Lung (tissue), 12 donors: Measurements from ENCODE around the gene DZIP1L. TPM values are rescaled to one million over a fixed set of nuclear protein-coding genes. Genes with fewer than 3 reads are reported as not detected.

Source experiments
- ATAC-seq: fragments of 200-7000 bp; cut with Tn5 transposase; one replicate; pipeline ENCODE4 v1.9.1; 2020; ENCODE audit warnings: moderate number of reproducible peaks; ENCODE audit not compliant: insufficient read depth, low FRiP score
- DNase-seq, 3 donors: peaks; one replicate each; pipeline ENCODE4 v3.0.0-alpha.2; 2013 to 2017
- H3K27ac ChIP-seq, 2 donors: one replicate each; pipeline ENCODE4 v1.5.1; 2013; ENCODE audit warnings: mild to moderate bottlenecking in 2 of 2, moderate library complexity in 2 of 2, control low read depth in 1 of 2, inconsistent platforms in 1 of 2, low read depth in 1 of 2, low read length in 1 of 2
- H3K27me3 ChIP-seq, 3 donors: one replicate each; pipeline ENCODE4 v1.5.1; 2013; ENCODE audit warnings: low read length in 2 of 3; ENCODE audit not compliant: control insufficient read depth in 3 of 3, insufficient read depth in 3 of 3
- H3K36me3 ChIP-seq, 4 donors: one replicate each; pipeline ENCODE4 v1.5.1; 2013; ENCODE audit warnings: low read length in 4 of 4, mild to moderate bottlenecking in 1 of 4, moderate library complexity in 1 of 4; ENCODE audit not compliant: control insufficient read depth in 4 of 4, insufficient read depth in 4 of 4
- H3K4me1 ChIP-seq, 5 donors: one replicate each; pipeline ENCODE4 v1.5.1; 2013; ENCODE audit warnings: low read length in 5 of 5, mild to moderate bottlenecking in 2 of 5, moderate library complexity in 1 of 5; ENCODE audit not compliant: control insufficient read depth in 5 of 5, insufficient read depth in 5 of 5
- H3K4me3 ChIP-seq: one replicate; pipeline ENCODE4 v1.5.1; 2013; ENCODE audit warnings: mild to moderate bottlenecking, control low read depth, moderate library complexity
- H3K9ac ChIP-seq, 2 donors: one replicate each; pipeline ENCODE4 v1.5.1; 2013; ENCODE audit warnings: low read length in 2 of 2, control low read depth in 1 of 2; ENCODE audit not compliant: insufficient read depth in 1 of 2
- H3K9me3 ChIP-seq, 4 donors: one replicate each; pipeline ENCODE4 v1.5.1; 2013; ENCODE audit warnings: low read length in 3 of 4, mild to moderate bottlenecking in 1 of 4, moderate library complexity in 1 of 4; ENCODE audit not compliant: control insufficient read depth in 4 of 4, insufficient read depth in 3 of 4
- CTCF ChIP-seq: IDR thresholded peaks from 2 replicates; pipeline ENCODE4 v1.5.1; 2012; ENCODE audit warnings: mild to moderate bottlenecking; ENCODE audit errors: control extremely low read depth, extremely low read depth
- whole genome bisulfite sequencing, 2 donors: extraction: QIAGEN DNeasy Blood & Tissue Kit; methylation state at CpG; one replicate each; pipeline ENCODE4 v1.1.7; 2013; 5-methylcytosine and 5-hydroxymethylcytosine counted together
- polyA plus RNA-seq, 2 donors: library from polyadenylated mRNA; stranded (reverse); fragments of 200-250 nt; gene quantifications; one replicate each; pipeline ENCODE4 v1.2.1, GENCODE V29; 2013
- total RNA-seq, 2 donors: library from RNA; depleted of rRNA in 1 of 2; stranded (reverse); fragments of >200 nt in 1 of 2; gene quantifications; one replicate each; pipeline ENCODE4 v1.2.1, GENCODE V29; 2014 to 2021
- donor health status: control.
- donor health status: control.
- donor health status: Bipolar disorder and iron deficiency.
- donor health status: healthy.
- donor health status: DM: yes; HTN: yes; CAD: no.

Gene DZIP1L
- total and polyA plus RNA-seq, 4 donors, result 4.1 to 40.0 (median 17.1) TPM

GRCh38 chr3:138019281-138020069 is 95.9 kb downstream of the DZIP1L start:
- DNase-seq (peak in 1 of 3 donors; percentile 9), ATAC-seq (peak; percentile 48)
- TF ChIP-seq CTCF, result no peak
- H3K9ac ChIP-seq, result no peak overlapping the region
- no peaks in the 10 kb centered on the region for H3K9me3 ChIP-seq
- peaks cover 0 to 5% (median 0%) of the 10 kb centered on the region in 5 donors for H3K4me1 ChIP-seq
- no peaks in the 10 kb centered on the region for H3K36me3 ChIP-seq
- WGBS, 2 donors, result 73 to 91% methylated on average over 3 of the region's 3 CpGs
- H3K27me3 ChIP-seq, result no peaks in the 10 kb centered on the region
- peak overlapping the region in 1 of 2 donors; percentile 84 for H3K27ac ChIP-seq
- no peak overlapping the region for H3K4me3 ChIP-seq

- WGBS, 2 donors, result 68 to 72% methylated on average over 2 of the region's 2 CpGs
- Histone ChIP-seq H3K27ac (peak overlapping the region in 1 of 2 donors; percentile 39), H3K9me3 (peaks cover 0 to 2% (median 0%) of the 10 kb centered on the region in 4 donors), H3K4me3 (no peak overlapping the region), H3K36me3 (peaks cover 0 to 3% (median 0%) of the 10 kb centered on the region in 4 donors), H3K27me3 (no peaks in the 10 kb centered on the region), H3K4me1 (peaks cover 0 to 5% (median 0%) of the 10 kb centered on the region in 5 donors), H3K9ac (no peak overlapping the region)
- TF ChIP-seq CTCF, result no peak
- DNase-seq (no peak), ATAC-seq (no peak)
These were observed 99.3 kb downstream of the DZIP1L start for GRCh38 chr3:138016065-138016464.

- no peak overlapping the region for H3K9ac ChIP-seq
- no peak overlapping the region for H3K4me3 ChIP-seq
- peaks cover 0 to 2% (median 0%) of the 10 kb centered on the region in 4 donors for H3K9me3 ChIP-seq
- WGBS, 2 donors, result 78 to 94% methylated on average over 4 of the region's 4 CpGs
- H3K27me3 ChIP-seq, result no peaks in the 10 kb centered on the region
- DNase-seq, result no peak
- ATAC-seq, result no peak
- peaks cover 0 to 3% (median 0%) of the 10 kb centered on the region in 4 donors for H3K36me3 ChIP-seq
- H3K4me1 ChIP-seq, result peaks cover 0 to 3% (median 0%) of the 10 kb centered on the region in 5 donors
- peak overlapping the region in 1 of 2 donors; percentile 60 for H3K27ac ChIP-seq
- TF ChIP-seq CTCF, result no peak
These were observed 102.9 kb downstream of the DZIP1L start for GRCh38 chr3:138012526-138012925.

Other genes starting within 250 kb of the DZIP1L start
- 100 to 1,000 TPM; 114 to 316 TPM for gene CLDN18, start 105.4 kb downstream of the DZIP1L start, total RNA-seq
- gene CLDN18, start 105.4 kb downstream of the DZIP1L start, polyA plus RNA-seq, result 100 to 1,000 TPM in 1 of 2 donors, 10 to 100 TPM in 1; 31.4 to 118 TPM
- gene A4GNT, start 16.8 kb upstream of the DZIP1L start, total RNA-seq, result under 1 TPM in 1 of 2 donors, not detected in 1; 0.25 TPM
- gene A4GNT, start 16.8 kb upstream of the DZIP1L start, polyA plus RNA-seq, result under 1 TPM in 1 of 2 donors, not detected in 1; 0.06 TPM
- gene DBR1, start 59.3 kb upstream of the DZIP1L start, total RNA-seq, result 10 to 100 TPM; 16.0 to 20.8 TPM
- 1 to 10 TPM; 6.2 to 8.7 TPM for gene DBR1, start 59.3 kb upstream of the DZIP1L start, polyA plus RNA-seq
- 10 to 100 TPM; 52.3 to 68.8 TPM for gene ARMC8, start 71.7 kb upstream of the DZIP1L start, total RNA-seq
- gene ARMC8, start 71.7 kb upstream of the DZIP1L start, polyA plus RNA-seq, result 10 to 100 TPM; 14.2 to 23.5 TPM
- gene NME9, start 214.2 kb upstream of the DZIP1L start, total RNA-seq, result 10 to 100 TPM in 1 of 2 donors, 1 to 10 TPM in 1; 9.8 to 11.4 TPM
- gene NME9, start 214.2 kb upstream of the DZIP1L start, polyA plus RNA-seq, result 1 to 10 TPM; 2.8 to 5.0 TPM
- gene MRAS, start 233.0 kb upstream of the DZIP1L start, total RNA-seq, result 10 to 100 TPM; 22.5 to 28.7 TPM
- 10 to 100 TPM; 12.6 to 22.2 TPM for gene MRAS, start 233.0 kb upstream of the DZIP1L start, polyA plus RNA-seq